GM12872 (cell line): ENCODE results near the gene CD151.

Experiments used
- TF ChIP-seq, protein P1 (sequence below): IDR thresholded peaks from 3 replicates; pipeline ENCODE4 v1.5.1; 2011; ENCODE audit warnings: low read depth, mild to moderate bottlenecking, low read length, moderate library complexity; ENCODE audit not compliant: insufficient read depth

CD151 gene

DNA sequence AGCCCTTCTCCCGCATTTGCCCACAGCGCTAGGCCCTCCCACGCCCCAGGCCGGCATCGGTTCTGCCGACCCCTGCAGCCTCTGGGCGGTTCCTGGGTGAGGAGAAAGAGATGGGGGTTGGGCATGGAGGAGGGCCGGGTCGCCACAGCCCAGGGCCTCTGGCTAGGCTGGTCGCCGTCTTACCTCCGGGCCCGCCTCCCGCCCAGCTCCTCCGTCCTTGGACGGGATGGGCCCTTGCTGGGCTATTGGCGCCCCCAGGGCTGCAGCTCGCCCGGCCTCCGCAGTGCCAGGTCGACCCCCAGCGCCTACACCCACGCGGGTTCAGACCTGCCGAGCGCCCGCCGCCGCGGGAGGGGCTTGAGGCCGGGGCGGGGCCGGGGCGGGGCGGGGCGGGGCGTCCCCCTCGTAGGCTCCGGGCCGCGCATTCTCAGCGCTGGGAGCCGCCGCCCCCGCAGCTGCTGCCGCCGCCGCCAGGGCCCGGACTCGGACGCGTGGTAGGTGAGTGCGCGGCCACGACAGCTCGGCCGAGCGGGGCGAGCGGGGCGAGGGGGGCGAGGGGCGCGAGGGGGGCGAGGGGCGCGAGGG is at the start of gene CD151:
TSS of gene CD151 (plus strand) at position 424 of the 585 bp plus-strand sequence. CDS start 3,118 bp downstream, outside the sequence.
- TF ChIP-seq, protein P1, sequence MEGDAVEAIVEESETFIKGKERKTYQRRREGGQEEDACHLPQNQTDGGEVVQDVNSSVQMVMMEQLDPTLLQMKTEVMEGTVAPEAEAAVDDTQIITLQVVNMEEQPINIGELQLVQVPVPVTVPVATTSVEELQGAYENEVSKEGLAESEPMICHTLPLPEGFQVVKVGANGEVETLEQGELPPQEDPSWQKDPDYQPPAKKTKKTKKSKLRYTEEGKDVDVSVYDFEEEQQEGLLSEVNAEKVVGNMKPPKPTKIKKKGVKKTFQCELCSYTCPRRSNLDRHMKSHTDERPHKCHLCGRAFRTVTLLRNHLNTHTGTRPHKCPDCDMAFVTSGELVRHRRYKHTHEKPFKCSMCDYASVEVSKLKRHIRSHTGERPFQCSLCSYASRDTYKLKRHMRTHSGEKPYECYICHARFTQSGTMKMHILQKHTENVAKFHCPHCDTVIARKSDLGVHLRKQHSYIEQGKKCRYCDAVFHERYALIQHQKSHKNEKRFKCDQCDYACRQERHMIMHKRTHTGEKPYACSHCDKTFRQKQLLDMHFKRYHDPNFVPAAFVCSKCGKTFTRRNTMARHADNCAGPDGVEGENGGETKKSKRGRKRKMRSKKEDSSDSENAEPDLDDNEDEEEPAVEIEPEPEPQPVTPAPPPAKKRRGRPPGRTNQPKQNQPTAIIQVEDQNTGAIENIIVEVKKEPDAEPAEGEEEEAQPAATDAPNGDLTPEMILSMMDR, result no peak

DNA sequence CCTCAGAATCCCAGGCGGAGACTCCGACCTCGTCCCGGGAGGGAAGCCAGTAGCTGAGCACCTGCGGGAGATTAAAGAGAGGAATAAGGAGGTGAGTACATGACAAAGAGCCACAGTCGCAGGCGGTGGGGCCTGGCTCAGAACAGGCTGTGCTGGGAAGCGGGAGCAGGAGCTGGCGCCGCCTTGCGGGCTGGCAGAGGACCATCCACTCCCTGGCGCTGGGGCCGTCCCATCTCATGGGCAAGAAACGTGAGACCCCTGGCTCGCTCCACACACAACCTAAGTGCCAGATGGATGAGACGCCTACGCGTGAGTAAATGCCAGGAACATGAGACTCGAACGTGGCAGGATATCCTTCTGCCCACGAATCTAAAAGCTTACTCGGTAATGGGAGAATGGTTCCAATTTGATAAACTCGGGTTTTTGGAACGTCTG is 49.2 kb upstream of the CD151 start:
- TF ChIP-seq, protein P1, result peak; percentile 68

DNA sequence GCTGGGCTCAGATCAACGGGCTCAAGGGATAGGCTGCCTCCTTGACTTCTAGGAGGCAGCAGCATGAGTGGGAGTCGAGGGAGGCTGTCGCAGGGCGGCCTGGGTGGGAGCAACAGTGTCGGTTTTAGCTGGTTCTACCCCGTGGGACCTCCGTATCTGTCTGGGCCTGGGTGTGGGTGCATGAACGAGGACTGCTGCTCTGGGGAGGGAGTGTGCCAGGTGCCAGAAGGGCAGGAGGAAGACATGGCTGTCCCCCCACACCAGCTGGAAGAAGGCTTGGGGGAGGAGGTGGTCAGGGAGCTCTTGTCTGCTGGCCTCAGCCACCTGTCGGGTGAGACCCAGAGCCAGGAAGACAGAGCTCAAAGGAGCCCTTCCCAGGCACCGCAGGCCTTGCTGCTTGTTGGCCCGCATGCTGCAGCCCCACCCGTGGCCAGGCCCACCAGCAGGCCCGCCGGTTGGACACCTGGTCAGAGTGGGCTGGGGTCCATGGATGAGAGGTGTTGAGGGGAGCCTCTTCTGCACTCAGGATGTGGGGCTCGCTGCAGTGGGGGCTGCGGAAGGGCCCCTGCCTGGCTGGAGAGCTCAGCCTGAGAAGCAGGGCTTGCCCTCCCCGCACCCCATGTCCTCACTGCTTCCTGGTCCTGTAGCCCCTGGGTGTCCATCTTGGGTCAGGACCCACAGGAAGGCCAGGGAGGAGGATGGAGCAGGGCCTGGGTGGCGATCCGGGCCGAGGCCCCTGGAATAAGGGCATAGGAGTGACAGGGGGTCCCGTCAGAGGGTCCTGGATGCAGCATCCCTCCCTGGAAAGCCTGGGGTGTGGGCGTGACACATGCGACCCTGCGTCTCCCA is 46.3 kb upstream of the CD151 start:
- TF ChIP-seq, protein P1, result no peak

DNA sequence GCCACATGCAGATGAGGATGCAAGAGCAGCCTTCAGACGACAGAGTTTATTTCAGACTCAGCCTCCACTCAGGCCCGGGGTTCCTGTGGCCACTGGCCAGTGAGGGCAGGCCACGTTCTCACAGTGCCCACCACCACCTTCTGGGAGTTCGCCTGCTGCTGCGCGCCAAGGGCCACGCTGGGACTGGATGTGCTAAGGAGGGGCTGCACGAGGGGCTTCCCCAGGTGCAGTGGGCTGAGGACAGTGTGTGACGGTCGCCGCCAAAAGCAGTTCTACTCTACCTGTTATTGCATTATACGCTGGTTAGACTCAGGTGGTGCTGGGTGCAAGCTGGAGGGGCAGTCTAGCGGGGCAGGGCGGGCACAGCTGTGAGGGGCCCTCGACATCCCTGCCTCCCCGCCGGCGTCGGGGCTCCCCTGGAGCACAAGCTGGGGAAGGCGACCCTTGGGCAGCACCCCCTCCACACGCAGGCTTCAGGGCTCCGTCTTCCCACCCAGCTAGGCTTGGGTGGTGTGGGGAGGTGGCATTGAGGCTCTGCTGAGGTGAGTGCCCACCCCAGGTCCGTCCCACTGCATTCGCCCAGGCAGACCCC is 45.6 kb upstream of the CD151 start:
- TF ChIP-seq, protein P1, result no peak

DNA sequence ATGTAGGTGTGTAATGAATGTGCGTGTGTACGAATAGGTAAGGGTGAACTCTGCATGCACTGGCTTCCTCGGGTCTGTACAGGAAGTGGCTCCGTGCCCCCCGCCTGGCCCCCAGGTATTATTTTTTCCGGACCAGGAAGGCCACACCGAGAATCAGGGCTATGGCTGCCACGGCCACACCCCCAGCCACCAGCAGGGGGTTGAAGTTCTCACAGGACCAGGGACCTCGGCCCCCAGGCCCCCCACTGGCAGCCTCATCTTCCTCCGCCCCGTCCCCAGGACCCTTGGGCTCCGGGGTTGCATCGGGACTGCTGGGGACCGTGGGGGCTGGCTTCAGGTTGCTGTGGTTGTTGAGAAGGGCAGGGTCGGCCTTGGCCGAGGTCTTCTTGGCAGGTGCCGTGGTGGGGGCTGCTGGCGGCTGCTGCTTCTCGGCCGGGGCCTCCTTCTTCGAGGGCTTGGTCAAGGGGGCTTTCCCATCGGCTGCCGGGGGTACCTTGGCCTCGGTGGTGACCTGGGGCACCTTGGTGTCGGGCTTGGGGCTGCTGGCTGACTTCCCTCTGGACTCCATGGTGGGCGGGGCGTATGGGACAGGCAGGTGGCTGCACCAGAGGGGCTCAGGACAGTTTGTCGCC is 44.6 kb upstream of the CD151 start:
- TF ChIP-seq, protein P1, result peak; percentile 26; the same call in 1 of the 3 replicates

DNA sequence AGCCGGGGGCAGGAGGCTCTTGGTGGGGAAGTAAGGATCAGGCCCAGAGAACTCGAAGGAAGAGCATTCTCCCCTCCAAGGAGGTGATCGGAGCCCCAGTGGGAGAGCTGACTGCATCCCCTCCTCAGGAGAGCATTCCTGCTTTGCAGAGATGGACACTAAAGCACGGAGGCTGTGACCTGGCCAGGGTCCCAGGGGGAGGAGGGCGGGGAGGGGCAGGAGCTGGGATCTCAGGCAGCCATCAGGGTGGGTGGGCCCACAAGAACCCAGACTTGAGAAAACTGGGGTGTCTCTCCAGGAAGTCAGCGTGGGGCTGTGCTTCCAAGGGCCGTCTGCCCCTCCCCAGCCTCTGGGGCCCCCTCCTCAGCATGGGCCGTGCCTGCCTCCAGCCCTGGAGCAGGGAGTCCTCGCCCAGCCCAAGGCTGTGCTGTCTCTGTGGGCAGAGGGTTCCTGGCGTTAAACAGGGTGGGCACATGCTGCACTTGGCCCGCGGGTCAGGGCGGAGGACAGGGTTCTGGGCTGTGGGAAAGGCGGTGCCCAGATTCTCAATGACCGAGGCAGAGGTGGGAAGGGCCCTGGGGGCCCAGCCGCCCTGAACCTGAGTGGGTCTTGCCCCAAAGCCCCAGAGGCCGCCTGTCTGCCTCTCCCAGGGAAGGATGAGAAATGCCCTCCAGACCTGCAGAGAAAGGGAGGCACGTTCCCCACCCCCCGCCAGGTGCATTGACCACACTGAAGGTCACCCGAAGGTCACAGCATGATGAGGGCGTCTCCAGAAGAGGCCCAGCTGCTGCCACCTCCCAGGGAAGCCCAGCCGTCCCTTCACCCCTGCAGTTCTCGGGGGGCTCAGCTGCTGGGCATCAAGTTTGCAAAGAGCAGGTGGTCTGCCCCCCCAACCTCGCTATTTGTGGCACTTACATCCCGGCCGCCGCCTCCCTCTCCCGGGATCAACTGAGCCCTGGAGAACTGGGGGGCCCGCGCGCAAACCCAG is 43.5 kb upstream of the CD151 start:
- TF ChIP-seq, protein P1, result no peak
